Kasumi-1 (cell line): ENCODE measurements around the gene GPAT2.
"Not testable (repeated sequence)": the region's sequence is repeated elsewhere in the genome, so short reads cannot be mapped to it uniquely, and the experiment has no call there.

Source experiments
- DNase-seq, 2 experiments: peaks; one replicate each; lab custom pipeline; 2025; lab: John Stamatoyannopoulos, UW

GPAT2 gene

GRCh38 chr2:96034792-96035191 is at the start of gene GPAT2:
TSS of gene GPAT2 (minus strand) at chr2:96034916. CDS start at chr2:96032359, 2,557 bp downstream.
- not testable (repeated sequence) for DNase-seq

GRCh38 chr2:96083989-96084857 is 49.5 kb upstream of the GPAT2 start:
- no peak for DNase-seq

GRCh38 chr2:96083064-96083939 is 48.6 kb upstream of the GPAT2 start:
- no peak for DNase-seq

- peak in 1 of 2 experiments; percentile 5 for DNase-seq
Measured at GRCh38 chr2:96082211-96083063, 47.7 kb upstream of the GPAT2 start.

GRCh38 chr2:96081042-96081441 is 46.3 kb upstream of the GPAT2 start:
- no peak for DNase-seq

GRCh38 chr2:96075199-96075771 is 40.6 kb upstream of the GPAT2 start:
- DNase-seq = no peak

- DNase-seq = no peak
Measured at GRCh38 chr2:96074156-96074555, 39.4 kb upstream of the GPAT2 start.

GRCh38 chr2:96073170-96073775 is 38.6 kb upstream of the GPAT2 start:
- DNase-seq = no peak

GRCh38 chr2:96072746-96073145 is 38.0 kb upstream of the GPAT2 start:
- no peak for DNase-seq

GRCh38 chr2:96071977-96072491 is 37.3 kb upstream of the GPAT2 start:
- not testable (repeated sequence) for DNase-seq

GRCh38 chr2:96071087-96071976 is 36.6 kb upstream of the GPAT2 start:
- not testable (repeated sequence) for DNase-seq

- DNase-seq = not testable (repeated sequence)
Measured at GRCh38 chr2:96070351-96070750, 35.6 kb upstream of the GPAT2 start.

GRCh38 chr2:96069878-96070277 is 35.2 kb upstream of the GPAT2 start:
- DNase-seq = not testable (repeated sequence)

- DNase-seq = not testable (repeated sequence)
Measured at GRCh38 chr2:96067902-96068581, 33.3 kb upstream of the GPAT2 start.

GRCh38 chr2:96067098-96067660 is 32.5 kb upstream of the GPAT2 start:
- not testable (repeated sequence) for DNase-seq

- not testable (repeated sequence) for DNase-seq
Measured at GRCh38 chr2:96066511-96066910, 31.8 kb upstream of the GPAT2 start.

GRCh38 chr2:96065954-96066353 is 31.2 kb upstream of the GPAT2 start:
- not testable (repeated sequence) for DNase-seq

GRCh38 chr2:96065381-96065930 is 30.7 kb upstream of the GPAT2 start:
- no peak for DNase-seq
